GM21515 (cell line): ENCODE results near the gene MSANTD7.
"Not testable (repeated sequence)": the region's sequence is repeated elsewhere in the genome, so short reads cannot be mapped to it uniquely, and the experiment has no call there.

Experiments used
- ATAC-seq: cut with Tn5 transposase; IDR thresholded peaks from one replicate; pipeline ENCODE4 v1.9.1; 2021; ENCODE audit not compliant: unreplicated experiment

The MSANTD7 gene

GRCh38 chr10:14837003-14837756 is 926 bp upstream of the MSANTD7 start:
- ATAC-seq: no peak

- peak; percentile 0 for ATAC-seq
Measured at GRCh38 chr10:14838582-14839304, 637 bp downstream of the MSANTD7 start.

GRCh38 chr10:14839305-14839695 is 1.2 kb downstream of the MSANTD7 start:
- ATAC-seq: no peak

GRCh38 chr10:14840178-14840577 is 2.1 kb downstream of the MSANTD7 start:
- no peak for ATAC-seq

- ATAC-seq: no peak
Measured at GRCh38 chr10:14843327-14843988, 5.4 kb downstream of the MSANTD7 start.

GRCh38 chr10:14844948-14845347 is 6.8 kb downstream of the MSANTD7 start:
- ATAC-seq: no peak

- no peak for ATAC-seq
Measured at GRCh38 chr10:14852236-14852635, 14.1 kb downstream of the MSANTD7 start.

- ATAC-seq: no peak
Measured at GRCh38 chr10:14855453-14855852, 17.3 kb downstream of the MSANTD7 start.

- no peak for ATAC-seq
Measured at GRCh38 chr10:14858338-14858960, 20.3 kb downstream of the MSANTD7 start.

- no peak for ATAC-seq
Measured at GRCh38 chr10:14859043-14859442, 20.9 kb downstream of the MSANTD7 start.

GRCh38 chr10:14859775-14860174 is 21.7 kb downstream of the MSANTD7 start:
- no peak for ATAC-seq

- no peak for ATAC-seq
Measured at GRCh38 chr10:14860791-14861190, 22.7 kb downstream of the MSANTD7 start.

- ATAC-seq: not testable (repeated sequence)
Measured at GRCh38 chr10:14864466-14864865, 26.4 kb downstream of the MSANTD7 start.

- ATAC-seq: not testable (repeated sequence)
Measured at GRCh38 chr10:14864871-14865270, 26.8 kb downstream of the MSANTD7 start.

- no peak for ATAC-seq
Measured at GRCh38 chr10:14873090-14873760, 35.1 kb downstream of the MSANTD7 start.

GRCh38 chr10:14875941-14876340 is 37.8 kb downstream of the MSANTD7 start:
- no peak for ATAC-seq

- ATAC-seq: no peak
Measured at GRCh38 chr10:14876764-14877163, 38.7 kb downstream of the MSANTD7 start.

GRCh38 chr10:14878266-14879123 is 40.4 kb downstream of the MSANTD7 start, which contains the start of gene SUV39H2:
Gene SUV39H2 (plus strand): TSS chr10:14878866. CDS start chr10:14878889, 23 bp downstream.
- ATAC-seq: peak; percentile 92

- ATAC-seq: peak; percentile 24
Measured at GRCh38 chr10:14879124-14879927, 41.2 kb downstream of the MSANTD7 start.
